Fibroblast of villous mesenchyme (primary cell): ENCODE data around the gene GMDS. TPM values are rescaled to one million over a fixed set of nuclear protein-coding genes. Genes with fewer than 3 reads are reported as not detected.

ENCODE experiments used
- DNase-seq: peaks from one replicate; pipeline ENCODE4 v3.0.0-alpha.2; 2010; ENCODE audit warnings: low read depth
- H3K4me3 ChIP-seq: 2 replicates; pipeline ENCODE4 v1.5.1; 2011; ENCODE audit warnings: low read depth, mild to moderate bottlenecking, low read length
- total RNA-seq: library from RNA; depleted of rRNA; stranded (reverse); fragments of >200 nt; gene quantifications from 2 replicates; pipeline ENCODE4 v1.2.3, GENCODE V29; 2012
- TF ChIP-seq, protein P1 (sequence below): IDR thresholded peaks from 2 replicates; pipeline ENCODE4 v1.5.1; 2012; ENCODE audit warnings: low read depth, mild to moderate bottlenecking, low read length; ENCODE audit not compliant: insufficient read depth

GMDS gene
- total RNA-seq, 1 donor: 6.5 TPM

DNA sequence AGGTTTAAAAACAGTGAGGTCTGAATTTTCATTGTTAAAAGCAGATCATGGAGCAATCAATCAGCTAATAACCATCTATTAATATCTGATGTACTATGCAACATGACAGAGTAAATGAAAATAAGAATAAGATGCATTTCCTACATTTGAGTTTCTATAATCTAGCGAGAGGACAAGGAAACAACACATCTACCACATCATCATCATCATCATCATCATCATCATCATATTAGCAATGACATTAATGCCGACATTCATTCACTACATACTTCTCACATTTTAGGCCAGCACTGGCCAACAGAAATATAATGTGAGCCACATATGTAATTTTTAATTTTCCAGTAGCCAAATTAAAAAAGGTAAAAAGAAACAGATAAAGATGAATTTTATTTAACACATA is 110.0 kb downstream of the GMDS start:
- no peak overlapping the region for H3K4me3 ChIP-seq
- TF ChIP-seq, protein P1, sequence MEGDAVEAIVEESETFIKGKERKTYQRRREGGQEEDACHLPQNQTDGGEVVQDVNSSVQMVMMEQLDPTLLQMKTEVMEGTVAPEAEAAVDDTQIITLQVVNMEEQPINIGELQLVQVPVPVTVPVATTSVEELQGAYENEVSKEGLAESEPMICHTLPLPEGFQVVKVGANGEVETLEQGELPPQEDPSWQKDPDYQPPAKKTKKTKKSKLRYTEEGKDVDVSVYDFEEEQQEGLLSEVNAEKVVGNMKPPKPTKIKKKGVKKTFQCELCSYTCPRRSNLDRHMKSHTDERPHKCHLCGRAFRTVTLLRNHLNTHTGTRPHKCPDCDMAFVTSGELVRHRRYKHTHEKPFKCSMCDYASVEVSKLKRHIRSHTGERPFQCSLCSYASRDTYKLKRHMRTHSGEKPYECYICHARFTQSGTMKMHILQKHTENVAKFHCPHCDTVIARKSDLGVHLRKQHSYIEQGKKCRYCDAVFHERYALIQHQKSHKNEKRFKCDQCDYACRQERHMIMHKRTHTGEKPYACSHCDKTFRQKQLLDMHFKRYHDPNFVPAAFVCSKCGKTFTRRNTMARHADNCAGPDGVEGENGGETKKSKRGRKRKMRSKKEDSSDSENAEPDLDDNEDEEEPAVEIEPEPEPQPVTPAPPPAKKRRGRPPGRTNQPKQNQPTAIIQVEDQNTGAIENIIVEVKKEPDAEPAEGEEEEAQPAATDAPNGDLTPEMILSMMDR: no peak
- DNase-seq: no peak

DNA sequence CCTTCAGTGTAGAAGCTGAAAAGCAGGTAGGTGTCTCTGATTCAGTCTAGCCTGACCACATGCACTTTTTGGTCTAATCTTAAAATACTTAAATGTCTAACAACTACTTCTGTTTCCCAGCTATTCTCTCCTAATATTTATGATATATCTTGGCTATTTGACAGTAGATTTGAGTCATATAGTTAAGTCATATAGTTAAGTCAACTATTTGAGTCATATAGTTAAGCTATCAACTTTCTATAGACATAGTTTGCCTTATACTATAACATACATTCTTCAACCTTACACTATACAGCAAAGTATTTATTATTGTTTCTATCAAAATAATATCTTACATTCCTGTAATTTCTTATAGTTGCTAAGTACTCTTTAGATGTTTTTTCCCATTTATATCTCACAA is 110.9 kb downstream of the GMDS start:
- no peak for DNase-seq
- TF ChIP-seq, protein P1: no peak
- H3K4me3 ChIP-seq: no peak overlapping the region

DNA sequence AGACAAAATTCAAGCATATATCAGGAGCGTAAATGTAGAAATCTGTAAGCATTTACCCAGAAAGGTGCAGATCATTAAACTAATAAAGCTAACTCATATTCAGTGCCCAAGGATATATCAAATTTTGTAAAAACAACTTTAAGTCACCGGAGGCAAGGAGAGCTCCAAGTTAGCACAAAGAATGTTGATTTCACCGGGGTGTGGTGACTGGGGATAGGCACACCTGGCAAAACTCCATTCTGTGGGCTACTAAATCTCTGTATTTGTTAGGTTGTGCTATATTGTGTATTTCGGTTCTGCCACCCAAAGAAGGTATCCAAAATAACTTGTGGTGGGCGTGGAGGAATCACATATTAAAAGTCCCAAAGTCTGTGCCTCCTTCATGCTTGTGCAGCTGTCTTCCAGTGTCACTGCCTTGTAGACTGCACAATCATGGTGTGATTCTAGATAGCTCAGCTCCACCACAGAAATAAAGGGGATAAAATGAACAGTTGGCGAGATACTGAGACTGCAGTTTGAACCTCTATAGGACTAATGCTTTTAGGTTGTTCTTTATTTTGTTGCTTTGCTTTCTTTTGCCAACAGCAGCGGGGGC is 111.6 kb downstream of the GMDS start:
- no peak for DNase-seq
- TF ChIP-seq, protein P1: no peak
- H3K4me3 ChIP-seq: no peak overlapping the region

DNA sequence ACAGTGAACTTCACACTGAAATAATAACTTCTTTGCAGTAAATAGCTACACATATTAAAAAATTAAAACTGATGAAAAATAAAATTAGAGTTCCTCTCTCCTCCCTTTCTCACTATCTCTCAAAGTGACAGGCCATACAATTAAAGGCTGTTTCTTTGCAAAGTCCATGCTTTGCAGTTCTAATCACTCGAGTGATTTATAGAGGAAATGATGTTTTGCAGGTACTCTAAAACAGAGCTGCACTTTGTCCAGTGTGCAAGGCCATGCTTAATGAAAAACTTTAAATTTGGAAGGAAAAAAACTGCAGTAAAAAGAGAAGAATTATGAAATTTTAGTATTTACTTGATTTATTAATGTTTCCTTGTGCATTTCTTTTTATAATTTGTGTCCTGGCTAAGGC is 112.5 kb downstream of the GMDS start:
- H3K4me3 ChIP-seq: no peak overlapping the region
- DNase-seq: no peak
- TF ChIP-seq, protein P1: no peak

DNA sequence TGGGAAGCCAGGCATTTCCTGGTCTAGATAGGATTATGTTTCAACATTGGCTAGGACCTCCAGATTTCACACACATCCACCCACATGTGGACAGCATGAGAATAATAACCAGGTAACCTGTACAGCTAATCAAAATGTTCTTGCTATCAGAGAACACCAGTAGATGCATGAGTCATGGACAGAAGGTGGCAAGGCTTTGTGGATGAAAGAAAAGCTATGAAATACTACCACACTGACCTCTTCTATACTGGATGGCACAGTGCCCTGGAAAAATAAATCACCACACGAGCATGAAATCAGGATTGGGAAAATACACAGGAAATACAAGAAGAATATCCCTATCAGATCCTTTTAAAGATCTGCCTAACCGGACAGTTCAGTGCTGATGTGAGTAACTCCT is 113.0 kb downstream of the GMDS start:
- TF ChIP-seq, protein P1: no peak
- no peak overlapping the region for H3K4me3 ChIP-seq
- peak; percentile 2 for DNase-seq

DNA sequence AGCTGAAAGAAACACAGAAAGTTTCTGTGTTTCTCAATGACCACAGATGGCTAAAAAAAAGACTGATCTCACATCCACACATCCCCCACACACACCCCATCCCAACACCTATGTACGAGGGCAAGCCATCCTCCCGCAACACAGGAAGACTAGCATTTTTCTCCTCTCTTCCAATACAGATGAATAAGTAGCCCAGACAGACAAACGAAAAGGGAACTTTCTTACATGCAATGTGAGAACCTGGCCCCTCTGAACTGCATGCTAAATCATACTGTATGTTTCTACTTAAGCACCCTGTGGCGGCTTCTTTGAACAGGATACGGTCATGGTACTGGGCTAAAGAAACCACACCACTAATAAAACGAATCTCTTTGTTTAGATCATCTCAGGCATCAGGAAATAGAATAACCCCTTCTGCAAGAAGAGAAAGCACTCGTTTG is 116.2 kb downstream of the GMDS start:
- H3K4me3 ChIP-seq: no peak overlapping the region
- DNase-seq: no peak
- TF ChIP-seq, protein P1: no peak

DNA sequence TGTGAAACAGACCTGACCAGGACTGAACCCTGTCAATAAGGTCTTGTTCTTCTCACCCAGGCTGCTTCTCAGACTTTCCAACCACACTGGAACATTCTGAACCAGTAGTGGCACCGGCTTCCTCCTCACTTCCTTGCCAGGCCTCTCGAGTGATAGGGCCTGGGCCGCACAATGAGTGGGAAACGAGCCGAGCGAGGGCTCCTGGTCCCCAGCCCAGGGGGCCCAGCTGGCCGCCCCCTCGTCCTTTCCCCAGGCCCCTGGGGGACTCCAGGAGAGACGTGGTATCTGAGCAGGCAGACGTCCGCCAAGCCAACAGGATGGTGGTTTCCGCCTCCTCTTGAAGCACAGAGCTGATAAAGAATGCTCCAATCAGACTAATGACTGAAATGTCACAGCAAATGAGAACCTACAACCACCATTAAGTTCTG is 117.9 kb downstream of the GMDS start:
- TF ChIP-seq, protein P1: no peak
- no peak overlapping the region for H3K4me3 ChIP-seq
- DNase-seq: no peak
